ENCODE results near the gene CGB8. TPM values are rescaled to one million over a fixed set of nuclear protein-coding genes. Genes with fewer than 3 reads are reported as not detected.

Gene CGB8
- total and polyA plus RNA-seq, 2 experiments from 2014 or later = not detected

DNA sequence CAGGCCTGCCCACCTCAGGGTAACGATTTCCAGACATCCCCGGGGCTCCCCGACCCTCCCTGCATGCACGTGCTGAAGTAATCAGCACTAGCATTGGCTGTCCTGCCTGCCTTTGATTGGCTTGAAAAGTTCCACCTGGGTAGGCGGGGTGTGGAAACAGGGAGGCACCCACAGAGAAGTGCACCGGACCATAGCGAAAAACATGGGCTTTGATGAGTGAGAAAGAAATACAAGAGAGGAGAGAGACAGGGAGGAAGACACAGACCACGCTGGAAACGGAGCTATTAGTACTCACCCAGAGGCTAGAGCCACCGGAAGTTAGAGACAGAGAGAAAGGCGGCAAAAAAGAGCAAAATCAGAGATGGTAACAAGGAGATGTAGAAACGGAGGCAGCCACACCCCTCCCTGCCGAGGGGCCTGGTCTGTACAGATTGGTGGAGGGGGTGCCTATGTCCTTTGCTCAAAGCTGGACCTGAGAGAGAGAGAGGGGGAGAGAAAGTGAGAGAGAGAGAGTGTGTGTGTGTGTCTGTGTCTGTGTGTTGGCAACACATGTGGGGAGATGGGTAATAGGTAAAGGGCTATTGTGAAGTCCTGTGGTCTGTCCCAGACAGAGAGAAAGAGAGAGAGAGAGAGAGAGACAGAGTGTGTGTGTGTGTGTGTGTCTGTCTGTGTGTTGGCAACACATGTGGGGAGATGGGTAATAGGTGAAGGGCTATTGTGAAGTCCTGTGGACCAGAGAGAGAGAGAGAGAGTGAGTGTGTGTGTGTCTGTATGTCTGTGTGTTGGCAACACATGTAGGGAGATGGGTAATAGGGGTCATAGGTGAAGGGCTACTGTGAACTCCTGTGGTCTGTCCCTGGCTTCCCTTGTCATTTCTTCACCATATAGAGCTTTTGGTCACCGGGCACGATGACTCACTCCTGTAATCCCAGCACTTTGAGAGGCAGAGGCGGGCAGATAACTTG is 27.7 kb downstream of the CGB8 start (continued):
- TF ChIP-seq, protein P1, sequence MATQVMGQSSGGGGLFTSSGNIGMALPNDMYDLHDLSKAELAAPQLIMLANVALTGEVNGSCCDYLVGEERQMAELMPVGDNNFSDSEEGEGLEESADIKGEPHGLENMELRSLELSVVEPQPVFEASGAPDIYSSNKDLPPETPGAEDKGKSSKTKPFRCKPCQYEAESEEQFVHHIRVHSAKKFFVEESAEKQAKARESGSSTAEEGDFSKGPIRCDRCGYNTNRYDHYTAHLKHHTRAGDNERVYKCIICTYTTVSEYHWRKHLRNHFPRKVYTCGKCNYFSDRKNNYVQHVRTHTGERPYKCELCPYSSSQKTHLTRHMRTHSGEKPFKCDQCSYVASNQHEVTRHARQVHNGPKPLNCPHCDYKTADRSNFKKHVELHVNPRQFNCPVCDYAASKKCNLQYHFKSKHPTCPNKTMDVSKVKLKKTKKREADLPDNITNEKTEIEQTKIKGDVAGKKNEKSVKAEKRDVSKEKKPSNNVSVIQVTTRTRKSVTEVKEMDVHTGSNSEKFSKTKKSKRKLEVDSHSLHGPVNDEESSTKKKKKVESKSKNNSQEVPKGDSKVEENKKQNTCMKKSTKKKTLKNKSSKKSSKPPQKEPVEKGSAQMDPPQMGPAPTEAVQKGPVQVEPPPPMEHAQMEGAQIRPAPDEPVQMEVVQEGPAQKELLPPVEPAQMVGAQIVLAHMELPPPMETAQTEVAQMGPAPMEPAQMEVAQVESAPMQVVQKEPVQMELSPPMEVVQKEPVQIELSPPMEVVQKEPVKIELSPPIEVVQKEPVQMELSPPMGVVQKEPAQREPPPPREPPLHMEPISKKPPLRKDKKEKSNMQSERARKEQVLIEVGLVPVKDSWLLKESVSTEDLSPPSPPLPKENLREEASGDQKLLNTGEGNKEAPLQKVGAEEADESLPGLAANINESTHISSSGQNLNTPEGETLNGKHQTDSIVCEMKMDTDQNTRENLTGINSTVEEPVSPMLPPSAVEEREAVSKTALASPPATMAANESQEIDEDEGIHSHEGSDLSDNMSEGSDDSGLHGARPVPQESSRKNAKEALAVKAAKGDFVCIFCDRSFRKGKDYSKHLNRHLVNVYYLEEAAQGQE (IDR thresholded peaks at IDR 0.05; ENCODE audit: unreplicated experiment) = no peak
- no peak for TF ChIP-seq NANOG (IDR thresholded peaks at IDR 0.05; ENCODE audit: borderline replicate concordance)

DNA sequence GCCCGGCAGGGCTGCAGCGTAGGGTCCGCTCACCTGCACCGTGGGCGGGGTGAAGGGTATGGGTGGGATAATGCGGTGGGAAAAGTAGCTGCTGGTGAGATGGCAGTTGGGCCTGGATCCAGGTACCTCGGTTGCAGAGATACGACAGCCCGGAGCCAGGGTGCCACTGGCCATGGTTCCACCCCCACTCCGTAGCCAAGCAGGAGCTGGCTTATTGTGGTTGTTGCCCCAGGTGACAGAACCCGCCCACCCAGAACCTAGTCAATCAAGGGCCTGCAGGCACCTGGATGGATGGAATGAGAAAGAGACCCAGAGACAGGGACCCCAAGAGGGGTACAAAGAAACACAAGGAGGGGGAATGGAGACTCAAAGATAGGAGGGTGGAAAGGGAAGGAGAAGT is 28.6 kb downstream of the CGB8 start:
- no peak overlapping the region for H3K4me3 Mint-ChIP-seq
- DNase-seq (ENCODE audit: low spot score) = peak; percentile 72
- Histone ChIP-seq H3K36me3 (ENCODE audit: insufficient read depth) (no peaks in the 10 kb centered on the region), H3K27me3 (ENCODE audit: insufficient read depth) (peaks cover 35% of the 10 kb centered on the region), H3K79me2 (replicated peaks; ENCODE audit: insufficient read depth) (no peaks in the 10 kb centered on the region), H3K4me3 (peak overlapping the region; percentile 64), H3K4me2 (peak overlapping the region; percentile 92), H2AFZ (peak overlapping the region; percentile 74; the same call in 1 of the 2 replicates), H3K4me1 (ENCODE audit: insufficient read depth) (peaks cover 19% of the 10 kb centered on the region; the same call in 1 of the 2 replicates), H3K9me2 (ENCODE audit: insufficient read depth) (no peaks in the 10 kb centered on the region), H3K27ac (ENCODE audit: low read depth) (no peak overlapping the region), H3F3A (replicated peaks; ENCODE audit: low read depth) (0 out of 2 replicates have a peak, but pooled peaks cover 3% of the 10 kb centered on the region), H4K20me1 (replicated peaks; ENCODE audit: insufficient read depth) (no peaks in the 10 kb centered on the region; the same call in 1 of the 2 replicates)
- peaks cover 3% of the 10 kb centered on the region; the same call in 1 of the 3 replicates for H3K9me3 Mint-ChIP-seq
- no peak overlapping the region for H3K27ac Mint-ChIP-seq
- H3K36me3 Mint-ChIP-seq (ENCODE audit: low read depth) = peaks cover 7% of the 10 kb centered on the region; the same call in 2 of the 3 replicates
- peaks cover 22% of the 10 kb centered on the region for H3K4me1 Mint-ChIP-seq
- TF ChIP-seq, protein P2, sequence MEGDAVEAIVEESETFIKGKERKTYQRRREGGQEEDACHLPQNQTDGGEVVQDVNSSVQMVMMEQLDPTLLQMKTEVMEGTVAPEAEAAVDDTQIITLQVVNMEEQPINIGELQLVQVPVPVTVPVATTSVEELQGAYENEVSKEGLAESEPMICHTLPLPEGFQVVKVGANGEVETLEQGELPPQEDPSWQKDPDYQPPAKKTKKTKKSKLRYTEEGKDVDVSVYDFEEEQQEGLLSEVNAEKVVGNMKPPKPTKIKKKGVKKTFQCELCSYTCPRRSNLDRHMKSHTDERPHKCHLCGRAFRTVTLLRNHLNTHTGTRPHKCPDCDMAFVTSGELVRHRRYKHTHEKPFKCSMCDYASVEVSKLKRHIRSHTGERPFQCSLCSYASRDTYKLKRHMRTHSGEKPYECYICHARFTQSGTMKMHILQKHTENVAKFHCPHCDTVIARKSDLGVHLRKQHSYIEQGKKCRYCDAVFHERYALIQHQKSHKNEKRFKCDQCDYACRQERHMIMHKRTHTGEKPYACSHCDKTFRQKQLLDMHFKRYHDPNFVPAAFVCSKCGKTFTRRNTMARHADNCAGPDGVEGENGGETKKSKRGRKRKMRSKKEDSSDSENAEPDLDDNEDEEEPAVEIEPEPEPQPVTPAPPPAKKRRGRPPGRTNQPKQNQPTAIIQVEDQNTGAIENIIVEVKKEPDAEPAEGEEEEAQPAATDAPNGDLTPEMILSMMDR (conservative IDR thresholded peaks at IDR 0.05; ENCODE audit: low read depth in 2 of 2) = no peak
- TF ChIP-seq, protein P1 (IDR thresholded peaks at IDR 0.05; ENCODE audit: unreplicated experiment) = no peak
- TF ChIP-seq, protein P3, sequence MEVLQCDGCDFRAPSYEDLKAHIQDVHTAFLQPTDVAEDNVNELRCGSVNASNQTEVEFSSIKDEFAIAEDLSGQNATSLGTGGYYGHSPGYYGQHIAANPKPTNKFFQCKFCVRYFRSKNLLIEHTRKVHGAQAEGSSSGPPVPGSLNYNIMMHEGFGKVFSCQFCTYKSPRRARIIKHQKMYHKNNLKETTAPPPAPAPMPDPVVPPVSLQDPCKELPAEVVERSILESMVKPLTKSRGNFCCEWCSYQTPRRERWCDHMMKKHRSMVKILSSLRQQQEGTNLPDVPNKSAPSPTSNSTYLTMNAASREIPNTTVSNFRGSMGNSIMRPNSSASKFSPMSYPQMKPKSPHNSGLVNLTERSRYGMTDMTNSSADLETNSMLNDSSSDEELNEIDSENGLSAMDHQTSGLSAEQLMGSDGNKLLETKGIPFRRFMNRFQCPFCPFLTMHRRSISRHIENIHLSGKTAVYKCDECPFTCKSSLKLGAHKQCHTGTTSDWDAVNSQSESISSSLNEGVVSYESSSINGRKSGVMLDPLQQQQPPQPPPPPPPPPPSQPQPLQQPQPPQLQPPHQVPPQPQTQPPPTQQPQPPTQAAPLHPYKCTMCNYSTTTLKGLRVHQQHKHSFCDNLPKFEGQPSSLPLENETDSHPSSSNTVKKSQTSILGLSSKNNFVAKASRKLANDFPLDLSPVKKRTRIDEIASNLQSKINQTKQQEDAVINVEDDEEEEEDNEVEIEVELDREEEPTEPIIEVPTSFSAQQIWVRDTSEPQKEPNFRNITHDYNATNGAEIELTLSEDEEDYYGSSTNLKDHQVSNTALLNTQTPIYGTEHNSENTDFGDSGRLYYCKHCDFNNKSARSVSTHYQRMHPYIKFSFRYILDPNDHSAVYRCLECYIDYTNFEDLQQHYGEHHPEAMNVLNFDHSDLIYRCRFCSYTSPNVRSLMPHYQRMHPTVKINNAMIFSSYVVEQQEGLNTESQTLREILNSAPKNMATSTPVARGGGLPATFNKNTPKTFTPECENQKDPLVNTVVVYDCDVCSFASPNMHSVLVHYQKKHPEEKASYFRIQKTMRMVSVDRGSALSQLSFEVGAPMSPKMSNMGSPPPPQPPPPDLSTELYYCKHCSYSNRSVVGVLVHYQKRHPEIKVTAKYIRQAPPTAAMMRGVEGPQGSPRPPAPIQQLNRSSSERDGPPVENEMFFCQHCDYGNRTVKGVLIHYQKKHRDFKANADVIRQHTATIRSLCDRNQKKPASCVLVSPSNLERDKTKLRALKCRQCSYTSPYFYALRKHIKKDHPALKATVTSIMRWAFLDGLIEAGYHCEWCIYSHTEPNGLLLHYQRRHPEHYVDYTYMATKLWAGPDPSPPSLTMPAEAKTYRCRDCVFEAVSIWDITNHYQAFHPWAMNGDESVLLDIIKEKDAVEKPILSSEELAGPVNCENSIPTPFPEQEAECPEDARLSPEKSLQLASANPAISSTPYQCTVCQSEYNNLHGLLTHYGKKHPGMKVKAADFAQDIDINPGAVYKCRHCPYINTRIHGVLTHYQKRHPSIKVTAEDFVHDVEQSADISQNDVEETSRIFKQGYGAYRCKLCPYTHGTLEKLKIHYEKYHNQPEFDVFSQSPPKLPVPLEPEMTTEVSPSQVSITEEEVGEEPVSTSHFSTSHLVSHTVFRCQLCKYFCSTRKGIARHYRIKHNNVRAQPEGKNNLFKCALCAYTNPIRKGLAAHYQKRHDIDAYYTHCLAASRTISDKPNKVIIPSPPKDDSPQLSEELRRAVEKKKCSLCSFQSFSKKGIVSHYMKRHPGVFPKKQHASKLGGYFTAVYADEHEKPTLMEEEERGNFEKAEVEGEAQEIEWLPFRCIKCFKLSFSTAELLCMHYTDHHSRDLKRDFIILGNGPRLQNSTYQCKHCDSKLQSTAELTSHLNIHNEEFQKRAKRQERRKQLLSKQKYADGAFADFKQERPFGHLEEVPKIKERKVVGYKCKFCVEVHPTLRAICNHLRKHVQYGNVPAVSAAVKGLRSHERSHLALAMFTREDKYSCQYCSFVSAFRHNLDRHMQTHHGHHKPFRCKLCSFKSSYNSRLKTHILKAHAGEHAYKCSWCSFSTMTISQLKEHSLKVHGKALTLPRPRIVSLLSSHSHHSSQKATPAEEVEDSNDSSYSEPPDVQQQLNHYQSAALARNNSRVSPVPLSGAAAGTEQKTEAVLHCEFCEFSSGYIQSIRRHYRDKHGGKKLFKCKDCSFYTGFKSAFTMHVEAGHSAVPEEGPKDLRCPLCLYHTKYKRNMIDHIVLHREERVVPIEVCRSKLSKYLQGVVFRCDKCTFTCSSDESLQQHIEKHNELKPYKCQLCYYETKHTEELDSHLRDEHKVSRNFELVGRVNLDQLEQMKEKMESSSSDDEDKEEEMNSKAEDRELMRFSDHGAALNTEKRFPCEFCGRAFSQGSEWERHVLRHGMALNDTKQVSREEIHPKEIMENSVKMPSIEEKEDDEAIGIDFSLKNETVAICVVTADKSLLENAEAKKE (CRISPR knock-in tag; IDR thresholded peaks at IDR 0.05) = no peak
- no peak for TF ChIP-seq NANOG (IDR thresholded peaks at IDR 0.05; ENCODE audit: borderline replicate concordance)
- peak; percentile 31 for ATAC-seq
- H3K27me3 Mint-ChIP-seq (ENCODE audit: insufficient read depth, low read depth, poor library complexity) = peaks cover 26% of the 10 kb centered on the region
